GM21786 (cell line): Measurements from ENCODE around the gene GALNT4.

Source experiments
- ATAC-seq: cut with Tn5 transposase; IDR thresholded peaks from one replicate; pipeline ENCODE4 v1.9.1; 2021; ENCODE audit not compliant: unreplicated experiment

Gene GALNT4

GRCh38 chr12:89524541-89525304 is at the start of gene GALNT4:
Gene GALNT4 (minus strand): TSS chr12:89524796. CDS start chr12:89524549, 247 bp downstream.
- ATAC-seq = peak; percentile 76

- no peak for ATAC-seq
These were observed 48.6 kb upstream of the GALNT4 start for GRCh38 chr12:89573051-89573810.

- ATAC-seq = no peak
These were observed 47.0 kb upstream of the GALNT4 start for GRCh38 chr12:89571491-89572195.

- no peak for ATAC-seq
These were observed 43.9 kb upstream of the GALNT4 start for GRCh38 chr12:89568484-89568883.

- no peak for ATAC-seq
These were observed 43.2 kb upstream of the GALNT4 start for GRCh38 chr12:89567691-89568239.

GRCh38 chr12:89566615-89567014 is 42.0 kb upstream of the GALNT4 start:
- ATAC-seq = no peak

GRCh38 chr12:89565002-89565401 is 40.4 kb upstream of the GALNT4 start:
- no peak for ATAC-seq

- ATAC-seq = no peak
These were observed 35.2 kb upstream of the GALNT4 start for GRCh38 chr12:89559753-89560152.

- no peak for ATAC-seq
These were observed 32.4 kb upstream of the GALNT4 start for GRCh38 chr12:89556976-89557375.

GRCh38 chr12:89552376-89552775 is 27.8 kb upstream of the GALNT4 start:
- no peak for ATAC-seq

GRCh38 chr12:89551747-89552146 is 27.2 kb upstream of the GALNT4 start:
- no peak for ATAC-seq

GRCh38 chr12:89547101-89547500 is 22.5 kb upstream of the GALNT4 start:
- no peak for ATAC-seq

- no peak for ATAC-seq
These were observed 21.6 kb upstream of the GALNT4 start for GRCh38 chr12:89546151-89546550.

GRCh38 chr12:89544681-89545184 is 20.1 kb upstream of the GALNT4 start:
- no peak for ATAC-seq

- no peak for ATAC-seq
These were observed 19.4 kb upstream of the GALNT4 start for GRCh38 chr12:89544022-89544421.

GRCh38 chr12:89542912-89543592 is 18.5 kb upstream of the GALNT4 start:
- peak; percentile 78 for ATAC-seq

GRCh38 chr12:89542236-89542635 is 17.6 kb upstream of the GALNT4 start:
- ATAC-seq = no peak

- ATAC-seq = no peak
These were observed 16.0 kb upstream of the GALNT4 start for GRCh38 chr12:89540586-89540985.

- ATAC-seq = no peak
These were observed 15.0 kb upstream of the GALNT4 start for GRCh38 chr12:89539426-89540223.

- ATAC-seq = no peak
These were observed 14.3 kb upstream of the GALNT4 start for GRCh38 chr12:89538897-89539296.
